HG03025 (cell line): ENCODE results near the gene RPS27.
"Not testable (repeated sequence)": the region's sequence is repeated elsewhere in the genome, so short reads cannot be mapped to it uniquely, and the experiment has no call there.

Source experiments
- ATAC-seq: cut with Tn5 transposase; IDR thresholded peaks from one replicate; pipeline ENCODE4 v1.9.1; 2021; ENCODE audit warnings: mild to moderate bottlenecking, moderate library complexity; ENCODE audit not compliant: unreplicated experiment, low FRiP score

Gene RPS27

DNA sequence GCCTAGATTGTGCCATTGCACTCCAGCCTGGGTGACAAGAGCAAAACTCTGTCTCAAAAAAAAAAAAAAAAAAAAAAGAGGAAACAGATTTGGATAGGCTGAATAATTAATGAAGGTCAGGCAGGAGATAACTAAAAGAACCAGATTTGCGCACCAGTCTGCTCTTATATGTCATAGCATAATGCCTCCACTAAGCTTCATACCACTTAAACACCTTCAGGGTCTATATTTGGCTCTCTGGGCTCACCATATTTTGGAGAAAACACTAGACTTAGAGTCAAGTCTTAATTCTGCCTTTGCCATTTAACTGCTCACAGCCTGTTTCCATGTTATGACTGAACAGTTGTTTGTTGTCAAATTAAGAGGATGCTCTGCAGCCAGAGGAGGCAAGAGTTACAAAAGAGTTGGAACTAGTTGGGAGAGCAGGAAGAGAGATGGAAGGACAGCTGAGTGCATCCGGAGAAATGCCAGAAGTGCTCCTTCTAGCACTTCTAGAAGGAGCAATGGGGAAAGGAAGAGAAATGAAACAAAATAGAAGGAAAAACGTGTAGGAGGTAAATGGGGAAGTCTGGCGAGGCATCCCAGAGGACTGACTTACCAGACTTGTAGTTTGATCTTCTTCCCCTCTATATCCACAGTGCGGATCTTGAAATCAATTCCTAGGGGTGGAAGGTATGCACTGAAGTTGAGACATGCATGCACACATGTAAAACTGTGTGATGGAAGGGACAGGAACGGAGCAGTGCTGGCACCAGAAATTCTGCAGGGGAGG lies 6.3 kb upstream of the RPS27 start:
- ATAC-seq: no peak

DNA sequence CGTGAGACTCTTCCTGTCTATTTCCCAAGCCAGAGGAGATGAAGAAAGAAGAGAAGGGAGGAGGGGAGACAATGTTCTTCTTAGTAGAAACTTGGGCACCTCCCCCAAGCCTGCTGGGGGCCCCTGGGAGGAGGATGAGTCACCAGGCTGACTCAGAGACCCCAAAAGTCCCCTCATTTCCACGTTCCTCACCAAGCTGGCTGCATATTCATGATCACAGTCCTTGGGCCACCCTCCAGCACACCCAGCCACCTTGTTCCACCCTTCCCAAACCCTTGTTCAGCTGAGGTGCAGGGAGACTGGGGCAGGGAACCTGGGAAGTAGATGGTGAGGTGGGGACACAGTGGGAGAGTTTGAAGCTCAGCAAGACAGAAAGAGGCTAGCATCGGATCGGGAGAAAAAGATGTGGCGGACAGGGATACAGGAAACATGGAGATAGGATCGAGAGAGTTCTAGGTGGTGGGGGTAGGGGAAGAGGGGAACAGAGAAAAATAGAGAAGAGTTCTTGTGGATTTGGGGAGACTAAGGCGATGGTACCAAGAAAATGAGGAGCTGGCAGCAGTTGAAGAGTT lies 5.1 kb upstream of the RPS27 start:
- no peak for ATAC-seq

DNA sequence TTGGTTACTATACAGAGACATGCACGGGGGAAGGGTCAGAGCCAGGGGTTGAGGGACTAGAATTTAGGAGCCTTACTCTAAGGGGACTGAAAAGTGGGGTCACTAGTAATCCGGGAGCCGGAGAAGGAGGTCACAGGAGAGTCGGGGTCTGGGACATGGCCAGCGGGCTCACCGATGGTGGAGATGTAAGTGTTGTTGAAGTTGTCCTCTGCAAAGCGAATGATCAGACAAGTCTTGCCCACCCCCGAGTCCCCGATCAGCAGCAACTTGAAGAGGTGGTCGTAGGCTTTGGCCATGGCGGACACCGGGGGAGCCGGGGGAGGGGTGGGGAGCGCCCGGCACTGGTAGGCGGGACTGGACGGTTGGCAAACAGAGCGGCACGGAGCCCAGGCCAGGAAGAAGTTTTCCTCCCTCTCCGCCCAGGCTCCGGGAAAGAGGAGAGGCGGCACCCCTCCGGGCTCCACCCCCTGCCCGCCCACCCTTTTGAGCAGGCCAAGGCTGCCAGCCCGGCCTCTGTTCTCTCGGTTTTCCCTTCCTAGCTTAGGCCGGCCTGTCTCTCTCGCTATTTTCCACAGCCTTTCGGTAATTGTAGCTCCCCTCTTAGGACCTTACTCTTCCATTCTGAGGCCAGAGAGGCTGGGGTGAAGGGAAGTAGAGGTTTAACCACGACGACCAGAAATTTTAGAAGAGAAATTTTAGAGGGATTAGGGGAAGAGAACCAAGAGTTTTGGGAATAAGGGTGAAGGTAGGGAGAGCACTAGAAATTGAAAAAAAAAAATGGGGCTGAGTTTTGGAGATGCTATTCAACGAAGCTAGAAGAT lies 4.4 kb upstream of the RPS27 start, which contains the start of gene RAB13:
Gene RAB13, minus strand, starts transcription at position 399 of the 821 bp plus-strand sequence. Its CDS starts 103 bp downstream, at position 296.
- ATAC-seq: no peak

DNA sequence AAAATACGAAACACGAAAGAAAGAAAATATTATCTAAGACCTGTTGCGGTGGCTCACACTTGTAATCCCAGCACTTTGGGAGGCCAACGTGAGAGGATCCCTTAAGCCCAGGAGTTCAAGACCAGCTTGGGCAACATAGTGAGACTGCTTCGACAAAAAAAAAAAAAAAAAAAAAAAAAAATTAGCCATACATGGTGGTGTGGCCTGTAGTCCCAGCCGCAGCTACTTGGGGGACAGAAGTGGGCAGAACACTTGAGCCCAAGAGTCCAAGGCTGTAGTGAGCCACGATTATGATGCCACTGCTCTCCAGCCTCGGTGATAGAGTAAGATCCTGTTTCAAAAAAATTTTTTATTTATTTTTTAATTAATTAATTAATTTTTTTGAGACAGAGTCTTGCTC lies 2.9 kb upstream of the RPS27 start:
- no peak for ATAC-seq

DNA sequence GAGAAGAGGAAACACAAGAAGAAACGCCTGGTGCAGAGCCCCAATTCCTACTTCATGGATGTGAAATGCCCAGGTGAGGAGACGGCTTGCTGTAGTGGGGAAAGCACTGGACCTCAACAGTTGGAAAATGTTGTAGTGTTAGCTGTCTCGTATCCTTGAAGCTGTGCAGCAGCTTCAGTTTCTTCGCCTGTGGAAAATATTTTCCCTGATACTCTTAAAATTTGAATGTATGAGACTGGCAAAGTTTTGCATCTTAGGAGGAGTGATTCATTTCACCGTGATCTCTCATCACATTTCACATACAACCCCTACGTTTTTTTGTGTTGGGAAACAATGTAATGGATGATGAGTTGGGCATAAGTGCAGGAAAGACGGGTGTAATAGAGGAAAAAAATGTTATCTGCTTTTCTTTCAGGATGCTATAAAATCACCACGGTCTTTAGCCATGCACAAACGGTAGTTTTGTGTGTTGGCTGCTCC lies 629 bp downstream of the RPS27 start:
- no peak for ATAC-seq

DNA sequence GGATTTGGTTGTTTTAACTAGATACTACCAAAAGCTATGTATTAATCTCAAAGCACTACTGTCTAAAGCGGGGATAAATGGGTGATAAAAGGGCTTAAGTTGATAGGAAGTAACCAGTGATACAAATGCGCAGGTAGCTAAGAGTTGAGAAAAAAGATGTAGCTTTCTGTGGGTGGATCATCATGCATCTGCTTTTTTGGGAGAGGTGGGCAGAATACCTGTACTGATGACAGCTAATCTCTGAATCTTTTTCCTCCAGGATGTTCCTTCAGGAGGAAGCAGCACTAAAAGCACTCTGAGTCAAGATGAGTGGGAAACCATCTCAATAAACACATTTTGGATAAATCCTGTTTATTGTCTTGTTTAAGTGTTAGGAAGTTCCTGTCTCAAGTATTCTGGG lies 1.2 kb downstream of the RPS27 start:
- no peak for ATAC-seq

DNA sequence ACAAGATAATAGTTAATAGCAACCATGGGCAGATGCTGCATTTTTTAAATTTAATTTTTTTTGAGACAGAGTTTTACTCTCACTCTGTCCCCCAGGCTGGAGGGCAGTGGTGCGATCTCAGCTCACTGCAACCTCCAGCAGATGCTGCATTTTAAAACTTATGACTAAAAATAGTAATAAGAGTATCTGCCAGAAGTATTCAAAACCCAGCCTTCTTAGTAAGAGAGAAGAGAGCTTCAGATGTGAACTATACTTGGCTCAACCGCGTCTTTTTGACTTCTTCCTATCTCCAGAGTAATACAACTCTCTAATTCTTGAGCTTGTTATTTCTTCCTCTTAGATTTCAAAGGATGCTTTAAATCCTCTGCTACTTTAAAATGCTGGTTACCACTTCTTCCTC lies 4.6 kb downstream of the RPS27 start:
- no peak for ATAC-seq

DNA sequence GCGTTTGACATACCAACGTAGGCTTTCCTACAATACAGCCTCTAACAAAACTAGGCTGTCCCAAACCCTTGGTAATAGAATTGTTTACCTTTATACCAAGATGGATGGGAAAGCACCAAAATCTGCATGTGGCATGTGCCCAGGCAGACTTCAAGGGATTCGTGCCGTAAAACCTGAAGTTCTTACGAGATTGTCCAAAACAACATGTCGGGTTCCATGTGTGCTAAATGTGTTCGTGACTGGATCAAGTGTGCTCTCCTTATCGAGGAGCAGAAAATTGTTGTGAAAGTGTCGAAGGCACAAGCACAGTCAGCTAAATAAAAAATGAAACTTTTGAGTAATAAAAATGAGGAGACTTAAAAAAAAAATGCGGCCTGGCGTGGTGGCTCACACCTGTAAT lies 5.1 kb downstream of the RPS27 start:
- no peak for ATAC-seq

DNA sequence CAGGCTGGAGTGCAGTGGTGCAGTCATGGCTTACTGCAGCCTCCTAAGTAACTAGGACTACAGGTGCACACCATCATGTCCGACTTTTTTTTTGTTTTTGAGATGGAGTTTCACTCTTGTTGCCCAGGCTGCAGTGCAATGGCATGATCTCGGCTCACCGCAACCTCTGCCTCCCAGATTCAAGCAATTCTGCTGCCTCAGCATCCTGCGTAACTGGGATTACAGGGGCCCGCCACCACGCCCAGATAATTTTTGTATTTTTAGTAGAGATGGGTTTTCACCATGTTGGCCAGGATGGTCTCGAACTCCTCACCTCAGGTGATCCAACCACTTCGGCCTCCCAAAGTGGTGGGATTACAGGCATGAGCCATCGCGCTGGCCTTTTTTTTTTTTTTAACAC lies 6.3 kb downstream of the RPS27 start:
- ATAC-seq: not testable (repeated sequence)

DNA sequence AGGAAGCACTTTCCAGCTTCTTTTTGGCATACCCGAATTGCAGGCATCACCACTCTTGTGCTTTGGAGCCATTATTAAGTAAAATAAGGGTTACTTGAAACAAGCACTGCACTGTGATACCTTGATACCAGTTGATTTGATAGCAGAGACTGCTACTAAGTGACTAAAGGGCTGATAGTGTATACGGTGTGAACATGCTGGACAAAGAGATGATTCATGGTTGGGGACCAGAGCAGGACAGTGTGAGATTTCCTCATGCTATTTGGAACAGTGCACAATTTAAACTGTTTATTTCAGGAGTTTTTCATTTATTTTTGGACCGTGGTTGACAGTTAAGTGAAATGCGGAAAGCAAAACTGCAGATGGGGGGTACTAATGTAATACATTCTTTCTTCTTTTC lies 9.9 kb downstream of the RPS27 start:
- no peak for ATAC-seq

DNA sequence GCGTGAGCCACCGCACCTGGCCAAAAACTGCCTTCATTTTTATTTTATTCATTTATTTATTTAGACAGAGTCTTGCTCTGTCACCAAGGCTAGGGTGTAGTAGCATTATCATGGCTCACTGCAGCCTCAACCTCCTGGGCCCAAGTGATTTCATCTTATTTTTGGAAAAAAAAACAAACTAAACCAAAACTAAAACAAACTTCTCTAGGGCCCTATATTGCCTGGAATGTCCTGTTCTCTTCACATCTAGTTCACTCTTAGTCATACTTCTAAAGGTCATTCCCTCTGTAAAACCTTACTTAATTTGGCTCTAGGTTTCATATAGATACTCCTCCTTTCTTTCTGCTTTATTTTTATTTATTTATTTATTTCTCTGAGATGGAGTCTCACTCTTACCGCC lies 15.6 kb downstream of the RPS27 start:
- ATAC-seq: no peak

DNA sequence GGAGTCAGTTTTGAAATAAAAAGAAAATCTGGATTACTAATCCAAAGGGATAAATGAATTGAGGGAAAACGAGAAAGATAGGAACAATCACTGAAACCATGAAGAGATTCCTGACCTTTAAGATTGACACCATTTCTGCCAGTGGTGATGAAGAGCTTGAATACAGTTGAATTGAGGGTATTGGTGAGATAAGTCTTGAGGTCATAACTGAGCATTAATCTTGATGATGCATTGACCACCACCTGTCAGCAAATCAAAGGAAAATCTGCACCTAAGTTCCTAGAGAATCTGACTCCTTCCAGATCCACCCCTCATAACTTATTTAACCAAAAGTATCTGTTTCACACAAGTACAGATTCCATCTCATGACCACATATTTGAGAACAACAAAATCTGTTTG lies 21.6 kb downstream of the RPS27 start:
- ATAC-seq: no peak

DNA sequence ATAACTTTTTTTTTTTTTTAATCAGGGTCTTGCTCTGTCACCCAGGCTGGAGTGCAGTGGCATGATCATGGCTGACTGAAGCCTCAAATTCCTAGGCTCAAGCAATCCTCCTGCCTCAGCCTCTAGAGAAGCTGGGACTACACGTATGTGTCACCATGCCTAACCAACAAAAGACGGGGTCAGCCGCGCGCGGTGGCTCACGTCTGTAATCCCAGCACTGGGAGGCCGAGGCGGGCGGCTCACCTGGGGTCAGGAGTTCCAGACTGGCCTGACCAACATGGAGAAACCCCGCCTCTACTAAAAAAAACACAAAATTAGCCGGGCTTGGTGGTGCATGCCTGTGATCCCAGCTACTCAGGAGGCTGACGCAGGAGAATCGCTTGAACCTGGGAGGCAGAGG lies 22.0 kb downstream of the RPS27 start:
- not testable (repeated sequence) for ATAC-seq

DNA sequence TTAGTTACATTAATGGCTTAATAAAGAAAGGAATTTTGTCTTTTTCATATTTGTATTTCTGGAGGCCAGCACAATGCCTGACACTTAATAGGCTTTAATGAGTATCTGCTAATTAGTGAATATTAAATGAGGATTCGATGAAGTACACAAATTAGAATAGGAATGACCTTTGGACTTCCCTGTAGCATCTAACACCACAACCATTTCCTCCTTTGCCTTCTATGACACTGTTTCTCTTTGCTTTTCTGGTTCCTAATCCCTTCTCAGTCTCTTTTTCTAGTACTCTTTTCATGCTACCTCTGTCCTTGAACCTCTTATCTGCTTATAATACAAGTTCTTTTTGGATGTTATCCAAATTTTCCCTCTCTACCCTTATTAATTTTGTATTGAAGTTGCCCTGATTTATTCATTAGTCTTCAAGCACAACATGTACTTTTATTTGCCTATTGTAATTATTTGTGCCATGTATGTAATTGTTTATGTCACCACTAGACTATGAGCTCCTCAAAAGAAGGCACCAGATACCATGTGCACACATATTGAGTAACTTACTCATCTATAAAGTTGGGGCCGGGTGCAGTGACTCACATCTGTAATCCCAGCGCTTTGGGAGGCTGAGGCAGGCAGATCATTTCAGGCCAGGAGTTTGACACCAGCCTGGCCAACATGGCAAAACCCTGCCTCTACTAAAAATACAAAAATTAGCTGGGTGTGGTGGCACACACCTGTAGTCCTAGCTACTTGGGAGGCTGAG lies 23.8 kb downstream of the RPS27 start:
- no peak for ATAC-seq

DNA sequence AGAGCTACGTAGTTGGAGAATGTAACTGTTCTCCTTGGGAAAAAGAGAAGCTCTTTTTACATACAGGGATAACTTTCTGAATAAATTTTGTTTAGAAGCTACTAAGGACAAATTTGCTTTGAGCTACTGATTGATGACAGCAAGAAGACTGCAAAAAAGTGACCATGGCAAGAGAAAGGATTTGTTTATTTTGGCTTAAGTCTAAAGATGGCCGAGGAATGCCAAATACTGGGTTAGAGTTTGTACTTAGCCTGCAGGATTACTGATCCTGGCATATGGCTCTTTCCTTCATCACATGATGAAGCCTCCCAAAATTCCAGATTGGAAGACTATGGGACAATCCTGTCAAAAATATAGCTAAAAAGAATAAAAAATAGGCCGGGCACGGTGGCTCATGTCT lies 28.7 kb downstream of the RPS27 start:
- ATAC-seq: no peak

DNA sequence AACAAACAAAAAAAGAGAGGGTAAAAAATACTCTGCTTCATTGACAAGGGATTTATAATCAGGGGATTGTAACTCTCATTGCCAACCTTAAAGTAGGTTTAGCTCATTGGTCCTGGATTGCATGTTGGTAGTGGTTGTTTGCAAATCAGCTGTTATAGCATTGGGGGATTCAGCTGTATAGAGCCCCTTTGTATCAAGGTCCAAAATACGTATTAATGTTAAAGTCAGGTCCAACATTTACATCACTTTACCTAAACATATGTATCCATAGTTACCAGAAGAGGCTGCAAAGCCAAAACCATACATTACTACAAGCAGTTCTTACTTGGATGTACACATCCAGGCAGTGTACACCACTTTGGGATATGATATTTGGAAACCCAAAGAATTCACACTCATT lies 29.4 kb downstream of the RPS27 start:
- no peak for ATAC-seq

DNA sequence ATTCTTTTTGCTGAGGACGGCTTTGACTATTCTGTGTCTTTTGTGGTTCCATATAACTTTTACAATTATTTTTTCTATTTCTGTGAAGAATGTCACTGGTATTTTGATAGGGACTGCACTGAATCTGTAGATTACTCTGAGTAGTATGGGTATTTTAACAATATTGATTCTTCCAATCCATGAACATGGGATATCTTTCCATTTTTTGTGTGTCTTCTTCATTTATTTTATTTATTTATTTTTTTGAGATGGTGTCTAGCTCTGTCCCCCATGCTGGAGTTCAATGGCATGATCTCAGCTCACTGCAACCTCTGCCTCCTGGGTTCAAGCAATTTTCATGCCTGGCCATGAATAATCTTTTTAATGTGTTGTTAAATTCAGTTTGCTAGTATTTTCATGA lies 43.1 kb downstream of the RPS27 start:
- not testable (repeated sequence) for ATAC-seq
